ENCODE data around the gene RRP36. TPM values are rescaled to one million over a fixed set of nuclear protein-coding genes. Genes with fewer than 3 reads are reported as not detected.
"Not testable (repeated sequence)": the region's sequence is repeated elsewhere in the genome, so short reads cannot be mapped to it uniquely, and the experiment has no call there.

RRP36 gene
- total RNA-seq, 2 donors from 2014 or later, result 28.3 to 29.7 TPM

- DNase-seq (no peak), ATAC-seq (no peak)
- no peak for TF ChIP-seq POLR2A (IDR thresholded peaks at IDR 0.05)
- TF ChIP-seq CTCF (IDR thresholded peaks at IDR 0.05), result no peak
- Histone ChIP-seq H3K27ac (no peak overlapping the region), H3K27me3 (no peaks in the 10 kb centered on the region), H3K4me1 (peaks cover 26% of the 10 kb centered on the region), H3K36me3 (replicated peaks in 1 of 2; ENCODE audit: insufficient read depth in 1 of 2, low read depth in 2 of 2) (peaks cover 0 to 8% of the 10 kb centered on the region in 2 donors), H3K9me3 (no peaks in the 10 kb centered on the region), H3K4me3 (no peak overlapping the region)
- WGBS, 2 donors, result 90% methylated on average over 5 of the region's 5 CpGs
- intact Hi-C loops (cut with DNase I), result no loop called here
Measured at GRCh38 chr6:42989923-42990322, 31.5 kb upstream of the RRP36 start.

DNA sequence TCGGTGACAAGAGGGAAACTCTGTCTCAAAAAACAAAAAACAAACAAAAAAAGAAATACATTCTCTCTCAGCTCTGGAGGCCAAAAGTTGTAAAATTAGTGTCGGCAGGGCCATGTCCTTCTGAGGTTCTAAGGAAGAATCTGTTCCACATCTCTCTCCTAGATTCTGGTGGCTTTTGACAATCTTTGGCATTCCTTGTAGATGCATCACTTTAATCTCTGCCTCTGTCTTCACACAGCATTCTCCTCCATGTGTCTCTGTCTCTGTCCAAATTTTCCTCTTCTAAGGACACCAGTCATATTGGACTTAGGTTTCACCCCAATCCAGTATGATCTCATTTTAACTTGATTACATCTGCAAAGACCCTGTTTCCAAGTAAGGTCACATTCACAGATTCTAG is 28.0 kb upstream of the RRP36 start:
- WGBS, 2 donors, result 88 to 92% methylated on average over 2 of the region's 2 CpGs
- H3K9me3 ChIP-seq, result no peaks in the 10 kb centered on the region
- ATAC-seq (no peak), DNase-seq (no peak)
- H3K27ac ChIP-seq, result no peak overlapping the region
- no peak overlapping the region for H3K4me3 ChIP-seq
- intact Hi-C loops (cut with DNase I), result no loop called here
- peaks cover 0 to 8% of the 10 kb centered on the region in 2 donors for H3K36me3 ChIP-seq (replicated peaks in 1 of 2; ENCODE audit: insufficient read depth in 1 of 2, low read depth in 2 of 2)
- H3K4me1 ChIP-seq, result no peaks in the 10 kb centered on the region
- TF ChIP-seq CTCF (IDR thresholded peaks at IDR 0.05) (no peak), POLR2A (IDR thresholded peaks at IDR 0.05) (no peak)
- H3K27me3 ChIP-seq, result no peaks in the 10 kb centered on the region

DNA sequence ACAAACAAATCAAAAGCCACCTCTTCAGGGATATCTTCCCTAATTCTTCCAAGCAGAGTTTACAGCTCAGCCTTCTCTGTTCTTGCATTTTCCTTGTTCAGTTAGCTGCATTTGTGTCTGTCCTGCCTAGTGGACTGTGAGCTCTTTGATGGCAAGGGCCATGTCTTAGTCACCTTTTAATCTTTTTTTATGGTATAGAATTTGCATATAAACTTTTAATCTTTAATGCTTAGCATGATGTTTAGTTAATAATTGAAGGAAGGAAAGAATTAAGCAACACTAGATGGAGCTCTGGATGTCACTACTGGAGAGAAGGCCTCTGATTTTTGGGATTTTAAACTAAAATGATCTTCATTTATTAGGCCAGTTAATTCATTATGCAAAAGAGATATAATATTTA is 24.9 kb upstream of the RRP36 start:
- intact Hi-C loops (cut with DNase I), result no loop called here
- ATAC-seq (no peak), DNase-seq (no peak)
- Histone ChIP-seq H3K27me3 (no peaks in the 10 kb centered on the region), H3K4me1 (no peaks in the 10 kb centered on the region), H3K9me3 (no peaks in the 10 kb centered on the region), H3K27ac (no peak overlapping the region), H3K4me3 (no peak overlapping the region), H3K36me3 (replicated peaks in 1 of 2; ENCODE audit: insufficient read depth in 1 of 2, low read depth in 2 of 2) (no peaks in the 10 kb centered on the region)
- TF ChIP-seq POLR2A (IDR thresholded peaks at IDR 0.05), result no peak
- no peak for TF ChIP-seq CTCF (IDR thresholded peaks at IDR 0.05)

- DNase-seq; H3K4me1 ChIP-seq; H3K27me3 ChIP-seq; H3K9me3 ChIP-seq; ATAC-seq; H3K4me3 ChIP-seq; intact Hi-C loops (cut with DNase I); H3K36me3 ChIP-seq (replicated peaks in 1 of 2; ENCODE audit: insufficient read depth in 1 of 2, low read depth in 2 of 2); H3K27ac ChIP-seq: not testable (repeated sequence)
- 74 to 85% methylated on average over 9 of the region's 9 CpGs for WGBS, 2 donors
Measured at GRCh38 chr6:42998205-42998604, 23.2 kb upstream of the RRP36 start.

DNA sequence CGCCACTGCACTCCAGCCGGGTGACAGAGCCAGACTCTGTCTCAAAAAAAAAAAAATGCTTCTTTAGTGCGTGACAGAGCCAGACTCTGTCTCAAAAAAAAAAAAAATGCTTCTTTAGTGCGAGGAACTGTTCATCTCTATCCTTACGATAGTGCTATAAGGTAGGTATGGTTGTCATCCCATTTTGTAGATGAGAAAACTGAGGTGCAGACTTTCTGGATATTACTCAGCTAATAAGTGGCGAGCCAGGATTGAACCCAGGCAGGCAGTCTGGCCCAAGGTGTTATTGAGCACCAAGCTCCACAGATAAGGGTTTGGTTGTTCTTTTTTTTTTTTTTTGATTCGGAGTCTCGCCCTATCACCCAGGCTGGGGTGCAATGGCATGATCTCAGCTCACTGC is 19.6 kb upstream of the RRP36 start:
- Histone ChIP-seq H3K9me3 (no peaks in the 10 kb centered on the region), H3K27ac (no peak overlapping the region), H3K36me3 (replicated peaks in 1 of 2; ENCODE audit: insufficient read depth in 1 of 2, low read depth in 2 of 2) (peaks cover 0 to under 1% of the 10 kb centered on the region in 2 donors), H3K27me3 (no peaks in the 10 kb centered on the region), H3K4me1 (no peaks in the 10 kb centered on the region), H3K4me3 (no peak overlapping the region)
- TF ChIP-seq CTCF (IDR thresholded peaks at IDR 0.05) (no peak), POLR2A (IDR thresholded peaks at IDR 0.05) (no peak)
- ATAC-seq, result no peak
- WGBS, 2 donors, result 91 to 96% methylated on average over 8 of the region's 8 CpGs
- DNase-seq, result no peak
- intact Hi-C loops (cut with DNase I), result no loop called here

Data from body of pancreas (tissue), 4 donors.